ENCODE measurements around the gene DLX5. TPM values are rescaled to one million over a fixed set of nuclear protein-coding genes. Genes with fewer than 3 reads are reported as not detected.
"Not testable (repeated sequence)": the region's sequence is repeated elsewhere in the genome, so short reads cannot be mapped to it uniquely, and the experiment has no call there.

DLX5 gene
- total RNA-seq: 1 to 10 TPM in 1 of 4 donors, under 1 TPM in 1, not detected in 2; 0.69 to 1.3 TPM

- ATAC-seq (ENCODE audit: low FRiP score) (no peak), DNase-seq (ENCODE audit: low spot score) (no peak)
- TF ChIP-seq CTCF (IDR thresholded peaks at IDR 0.05): no peak
These were observed at the start of gene DLX5 for GRCh38 chr7:97024209-97025129. Gene DLX5 (minus strand): TSS chr7:97024831. CDS start chr7:97024623, 208 bp downstream.

GRCh38 chr7:97072025-97072424 lies 47.4 kb upstream of the DLX5 start:
- ATAC-seq (ENCODE audit: low FRiP score); DNase-seq (ENCODE audit: low spot score): not testable (repeated sequence)

- ATAC-seq (ENCODE audit: low FRiP score): no peak
- TF ChIP-seq CTCF (IDR thresholded peaks at IDR 0.05): no peak
- no peak for DNase-seq (ENCODE audit: low spot score)
These were observed 40.4 kb upstream of the DLX5 start for GRCh38 chr7:97064972-97065587.

GRCh38 chr7:97064020-97064419 lies 39.4 kb upstream of the DLX5 start:
- TF ChIP-seq CTCF (IDR thresholded peaks at IDR 0.05): no peak
- DNase-seq (ENCODE audit: low spot score) (no peak), ATAC-seq (ENCODE audit: low FRiP score) (no peak)

GRCh38 chr7:97043281-97043680 lies 18.6 kb upstream of the DLX5 start:
- DNase-seq (ENCODE audit: low spot score) (no peak), ATAC-seq (ENCODE audit: low FRiP score) (no peak)
- no peak for TF ChIP-seq CTCF (IDR thresholded peaks at IDR 0.05)

- DNase-seq (ENCODE audit: low spot score) (no peak), ATAC-seq (ENCODE audit: low FRiP score) (no peak)
- no peak for TF ChIP-seq CTCF (IDR thresholded peaks at IDR 0.05)
These were observed 14.9 kb upstream of the DLX5 start for GRCh38 chr7:97039374-97040065.

GRCh38 chr7:97034213-97034852 lies 9.7 kb upstream of the DLX5 start:
- ATAC-seq (ENCODE audit: low FRiP score): not testable (repeated sequence)

More at GRCh38 chr7:97034213-97034852, 9.7 kb upstream of the DLX5 start:
- DNase-seq (ENCODE audit: low spot score): not testable (repeated sequence)

All from omental fat pad (tissue), 4 donors.